Measurements from ENCODE around the gene ZNF511.

ZNF511 gene

GRCh38 chr10:133350283-133350949 lies 41.7 kb downstream of the ZNF511 start:
- no peak overlapping the region for H3K4me3 ChIP-seq (ENCODE audit: low read depth, low read length)
- DNase-seq (ENCODE audit: low read depth) = no peak
- no peak for TF ChIP-seq CTCF (IDR thresholded peaks at IDR 0.05; ENCODE audit: low read depth, low read length, missing control alignments)

DNA sequence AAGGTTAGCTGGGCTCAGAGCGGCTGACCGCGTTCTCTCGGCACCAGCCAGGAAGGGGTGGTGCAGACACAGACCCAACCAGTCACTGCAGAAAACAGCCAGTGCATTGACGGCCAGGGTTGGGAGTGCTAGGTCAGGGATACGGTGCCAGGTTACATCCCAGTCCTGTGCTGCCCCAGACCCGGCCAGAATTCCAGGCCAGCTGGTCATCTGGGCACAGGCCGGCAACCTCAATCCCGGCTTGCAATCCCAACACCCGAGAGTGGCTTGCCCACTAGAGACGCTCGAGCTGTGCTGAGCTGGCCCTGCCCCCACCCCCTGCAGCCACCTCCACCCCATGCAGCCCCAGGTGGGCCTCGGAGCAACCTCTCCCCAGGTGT lies 42.2 kb downstream of the ZNF511 start:
- no peak for TF ChIP-seq CTCF (IDR thresholded peaks at IDR 0.05; ENCODE audit: low read depth, low read length, missing control alignments)
- H3K4me3 ChIP-seq (ENCODE audit: low read depth, low read length) = no peak overlapping the region
- DNase-seq (ENCODE audit: low read depth) = no peak

GRCh38 chr10:133351408-133352318 lies 42.9 kb downstream of the ZNF511 start:
- TF ChIP-seq CTCF (IDR thresholded peaks at IDR 0.05; ENCODE audit: low read depth, low read length, missing control alignments) = no peak
- DNase-seq (ENCODE audit: low read depth) = no peak
- no peak overlapping the region for H3K4me3 ChIP-seq (ENCODE audit: low read depth, low read length)

GRCh38 chr10:133353202-133353959 lies 44.7 kb downstream of the ZNF511 start:
- TF ChIP-seq CTCF (IDR thresholded peaks at IDR 0.05; ENCODE audit: low read depth, low read length, missing control alignments) = no peak
- H3K4me3 ChIP-seq (ENCODE audit: low read depth, low read length) = no peak overlapping the region
- DNase-seq (ENCODE audit: low read depth) = no peak

- H3K4me3 ChIP-seq (ENCODE audit: low read depth, low read length) = no peak overlapping the region
Observed at GRCh38 chr10:133353988-133354605, 45.4 kb downstream of the ZNF511 start.

More at GRCh38 chr10:133353988-133354605, 45.4 kb downstream of the ZNF511 start:
- no peak for DNase-seq (ENCODE audit: low read depth)
- TF ChIP-seq CTCF (IDR thresholded peaks at IDR 0.05; ENCODE audit: low read depth, low read length, missing control alignments) = no peak
